A549 (cell line): ENCODE results near the gene C20orf96. TPM values are rescaled to one million over a fixed set of nuclear protein-coding genes. Genes with fewer than 3 reads are reported as not detected.

ENCODE experiments used
- ATAC-seq, 2 experiments: fragments of 200-7000 bp in 1 of 2; fragments of >200 bp in 1 of 2; cut with Nextera tagmentation in 1 of 2; cut with Tn5 transposase in 1 of 2; 3 replicates each; pipeline versions ENCODE4 v1.8.0 to v1.9.1; 2018 to 2020; ENCODE audit warnings: mild to moderate bottlenecking in 1 of 2, moderate library complexity in 1 of 2
- CTCF ChIA-PET: fragments of 300-600 bp; sonication (Branson Sonifier 250); formaldehyde crosslinking; extraction: SDS; loops from one replicate; lab custom pipeline; 2021; ENCODE audit warnings: antibody characterized with exemption, inconsistent platforms; lab: Yijun Ruan, JAX
- POLR2A ChIA-PET: fragments of 350-600 bp; formaldehyde crosslinking; extraction: SDS; loops from one replicate; lab custom pipeline; 2021; ENCODE audit warnings: antibody characterized with exemption, inconsistent platforms; lab: Yijun Ruan, JAX
- DNase-seq, 2 experiments: peaks; one replicate each; pipeline versions ENCODE4 v3.0.0 to v3.0.0-alpha.2; 2011 to 2016; ENCODE audit warnings: low read depth in 1 of 2, low spot score in 1 of 2
- FAIRE-seq: peaks from 2 replicates; lab custom pipeline; 2011; peaks lifted over from hg19 to GRCh38; lab: Jason Lieb, UNC
- H3K27ac ChIP-seq, 2 experiments: fragments of >200 bp; sonication (Bioruptor Twin); formaldehyde crosslinking; 3 replicates each; pipeline ENCODE4 v1.5.1; 2016 to 2017
- H3K4me1 ChIP-seq: fragments of >200 bp; sonication (Bioruptor Twin); formaldehyde crosslinking; 3 replicates; pipeline ENCODE4 v1.6.1; 2016
- H3K4me2 ChIP-seq: fragments of >200 bp; sonication (Bioruptor Twin); formaldehyde crosslinking; 3 replicates; pipeline ENCODE4 v1.6.1; 2016
- H3K4me3 ChIP-seq: fragments of >200 bp; sonication (Bioruptor Twin); formaldehyde crosslinking; 3 replicates; pipeline ENCODE4 v1.5.1; 2016
- H3K9me3 ChIP-seq: fragments of >200 bp; sonication (Bioruptor Twin); formaldehyde crosslinking; 3 replicates; pipeline ENCODE4 v1.6.1; 2016
- CEBPB ChIP-seq, 2 experiments: fragments of >200 bp in 1 of 2; sonication (Bioruptor Twin) in 1 of 2; formaldehyde crosslinking in 1 of 2; IDR thresholded peaks; 2 replicates each; pipeline ENCODE4 v1.6.1; 2012 to 2016
- EHMT2 ChIP-seq: fragments of 200-600 bp; sonication (generic); IDR thresholded peaks from 2 replicates; pipeline ENCODE4 v1.6.1; 2016; ENCODE audit warnings: antibody characterized with exemption, low read depth, mild to moderate bottlenecking, moderate library complexity
- ESRRA ChIP-seq: fragments of 150-350 bp; IDR thresholded peaks from 2 replicates; pipeline ENCODE4 v1.6.1; 2014; ENCODE audit warnings: mild to moderate bottlenecking, low read length, borderline replicate concordance
- GATA3 ChIP-seq: IDR thresholded peaks from 2 replicates; pipeline ENCODE4 v1.6.1; 2012; ENCODE audit warnings: borderline replicate concordance
- HOXA7 ChIP-seq: fragments of 250-450 bp; sonication (Bioruptor Pico); IDR thresholded peaks from 2 replicates; pipeline ENCODE4 v1.5.0; 2020; ENCODE audit warnings: mild to moderate bottlenecking, moderate library complexity
- HOXB13 ChIP-seq: fragments of 250-450 bp; sonication (Bioruptor Pico); IDR thresholded peaks from 2 replicates; pipeline ENCODE4 v1.5.0; 2020; ENCODE audit warnings: low read depth, mild to moderate bottlenecking, moderate library complexity
- KDM1A ChIP-seq: fragments of 200-600 bp; sonication (generic); IDR thresholded peaks from 2 replicates; pipeline ENCODE4 v1.6.1; 2016; ENCODE audit warnings: low read depth, mild to moderate bottlenecking
- KDM5A ChIP-seq: fragments of 200-600 bp; sonication (generic); IDR thresholded peaks from 2 replicates; pipeline ENCODE4 v1.6.1; 2016; ENCODE audit warnings: antibody characterized with exemption, mild to moderate bottlenecking
- MYC ChIP-seq: IDR thresholded peaks from 2 replicates; pipeline ENCODE4 v1.6.1; 2012; ENCODE audit warnings: mild to moderate bottlenecking, inconsistent platforms, low read length, improper control_type of control experiment, borderline replicate concordance
- NPAS2 ChIP-seq: fragments of 250-450 bp; sonication (Bioruptor Pico); IDR thresholded peaks from 2 replicates; pipeline ENCODE4 v1.8.0; 2022; ENCODE audit warnings: mild to moderate bottlenecking, moderate library complexity, borderline replicate concordance
- NR3C1 ChIP-seq: fragments of >200 bp; sonication (Bioruptor Twin); formaldehyde crosslinking; IDR thresholded peaks from 3 replicates; pipeline ENCODE4 v1.6.1; 2017
- PHF8 ChIP-seq: fragments of 200-600 bp; sonication (generic); IDR thresholded peaks from 2 replicates; pipeline ENCODE4 v1.6.1; 2016; ENCODE audit warnings: low read depth, mild to moderate bottlenecking, antibody characterized with exemption, moderate library complexity, borderline replicate concordance
- POLR2AphosphoS2 ChIP-seq: conservative IDR thresholded peaks from 2 replicates; pipeline ENCODE4 v1.6.1; 2012; ENCODE audit warnings: low read length, improper control_type of control experiment, inconsistent platforms
- SMC3 ChIP-seq: fragments of >200 bp; sonication (Bioruptor Twin); formaldehyde crosslinking; IDR thresholded peaks from 3 replicates; pipeline ENCODE4 v1.6.1; 2018; ENCODE audit warnings: inconsistent platforms
- SREBF2 ChIP-seq: fragments of 450-650 bp; IDR thresholded peaks from 2 replicates; pipeline ENCODE4 v1.6.1; 2014; ENCODE audit warnings: mild to moderate bottlenecking, moderate library complexity
- TFCP2L1 ChIP-seq: fragments of 250-450 bp; sonication (Bioruptor Pico); IDR thresholded peaks from 2 replicates; pipeline ENCODE4 v1.5.0; 2021; ENCODE audit warnings: mild to moderate bottlenecking
- WGBS: methylation state at CpG from one replicate; pipeline ENCODE4 v1.1.6; 2017; ENCODE audit errors: missing lambda C conversion rate; 5-methylcytosine and 5-hydroxymethylcytosine counted together
- polyA plus RNA-seq, 4 experiments: library from polyadenylated mRNA; depleted of rRNA in 3 of 4; stranded (reverse); fragments of >200 nt; fragmentation: RNase III in 1 of 4; extraction: RNeasy Plus Mini Kit Qiagen cat#74134 plus additional on column Dnase treatment in 1 of 4; gene quantifications; 2 replicates in 3 of 4; 3 replicates in 1 of 4; pipeline ENCODE4 v1.2.3, GENCODE V29; 2011 to 2017
- TF ChIP-seq, protein P1 (sequence below): fragments of >200 bp; sonication (Bioruptor Twin); formaldehyde crosslinking; IDR thresholded peaks from 3 replicates; pipeline ENCODE4 v1.6.1; 2016
- TF ChIP-seq, protein P2 (sequence below): IDR thresholded peaks from 2 replicates; pipeline ENCODE4 v1.6.1; 2012
- TF ChIP-seq, protein P3 (sequence below): fragments of >200 bp; sonication (Bioruptor Twin); formaldehyde crosslinking; IDR thresholded peaks from 2 replicates; pipeline ENCODE4 v1.6.1; 2016
- TF ChIP-seq, protein P4 (sequence below): fragments of 250-450 bp; sonication (Bioruptor Pico); IDR thresholded peaks from 2 replicates; pipeline ENCODE4 v1.5.0; 2021; ENCODE audit warnings: mild to moderate bottlenecking, moderate library complexity, borderline replicate concordance
- TF ChIP-seq, protein P5 (sequence below): fragments of >200 bp; sonication (Bioruptor Twin); formaldehyde crosslinking; IDR thresholded peaks from 3 replicates; pipeline ENCODE4 v1.5.1; 2016

C20orf96 gene
- polyA plus RNA-seq, 2 of the 4 experiments (the other 2 are of a cell fraction), result 20.9 to 23.9 TPM

DNA sequence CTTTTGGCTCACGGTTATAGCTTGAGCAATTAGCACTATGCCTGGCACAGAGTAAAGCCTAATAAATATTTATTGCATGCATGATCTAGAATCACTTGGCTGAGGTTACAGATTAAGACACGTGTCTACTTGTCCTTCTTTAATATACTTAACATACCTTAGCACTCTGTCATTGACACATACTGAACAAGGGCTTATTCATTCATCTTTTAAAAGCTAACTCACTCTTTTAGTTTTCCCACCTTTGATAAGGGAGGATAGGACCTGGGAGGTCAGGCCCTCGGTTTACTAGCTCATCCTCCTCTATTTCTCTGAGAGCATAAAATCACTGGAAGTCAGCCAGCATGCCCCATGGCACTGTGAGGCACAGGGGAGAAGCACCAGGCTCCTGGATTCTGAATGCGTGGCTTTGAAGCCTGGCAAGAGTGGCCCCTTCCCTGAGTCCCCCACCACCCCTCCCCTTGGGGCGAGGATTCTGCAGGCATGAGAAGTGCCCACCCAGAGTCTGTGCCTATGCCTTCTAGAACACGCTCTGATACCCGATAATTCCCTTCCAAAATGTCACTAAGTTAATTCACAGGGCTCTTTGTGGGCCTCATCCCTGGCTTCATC is 18.0 kb upstream of the C20orf96 start:
- Histone ChIP-seq H3K4me2 (no peak overlapping the region), H3K27ac (no peak overlapping the region), H3K4me3 (no peak overlapping the region), H3K9me3 (no peaks in the 10 kb centered on the region), H3K4me1 (no peaks in the 10 kb centered on the region)
- ChIA-PET POLR2A (no interaction called here), CTCF (interaction anchor here (1.0 to 2.5 kb wide), 7 partner anchors 8 to 46 kb away, joined by 3 to 9 read pairs (median 4); no protein-coding TSS in a partner anchor)
- ATAC-seq, result no peak; a peak in 1 of 6 replicates
- WGBS, result 65% methylated on average over 7 of the region's 7 CpGs
- no peak for DNase-seq
- no peak for FAIRE-seq
- TF ChIP-seq ESRRA (no peak), TFCP2L1 (no peak), SREBF2 (no peak), HOXA7 (CRISPR knock-in tag) (no peak), POLR2AphosphoS2 (no peak), GATA3 (no peak), MYC (no peak), NPAS2 (CRISPR knock-in tag) (no peak)
- TF ChIP-seq, protein P1, sequence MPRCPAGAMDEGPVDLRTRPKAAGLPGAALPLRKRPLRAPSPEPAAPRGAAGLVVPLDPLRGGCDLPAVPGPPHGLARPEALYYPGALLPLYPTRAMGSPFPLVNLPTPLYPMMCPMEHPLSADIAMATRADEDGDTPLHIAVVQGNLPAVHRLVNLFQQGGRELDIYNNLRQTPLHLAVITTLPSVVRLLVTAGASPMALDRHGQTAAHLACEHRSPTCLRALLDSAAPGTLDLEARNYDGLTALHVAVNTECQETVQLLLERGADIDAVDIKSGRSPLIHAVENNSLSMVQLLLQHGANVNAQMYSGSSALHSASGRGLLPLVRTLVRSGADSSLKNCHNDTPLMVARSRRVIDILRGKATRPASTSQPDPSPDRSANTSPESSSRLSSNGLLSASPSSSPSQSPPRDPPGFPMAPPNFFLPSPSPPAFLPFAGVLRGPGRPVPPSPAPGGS, result no peak
- TF ChIP-seq, protein P2, sequence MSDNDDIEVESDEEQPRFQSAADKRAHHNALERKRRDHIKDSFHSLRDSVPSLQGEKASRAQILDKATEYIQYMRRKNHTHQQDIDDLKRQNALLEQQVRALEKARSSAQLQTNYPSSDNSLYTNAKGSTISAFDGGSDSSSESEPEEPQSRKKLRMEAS, result no peak
- TF ChIP-seq, protein P3, sequence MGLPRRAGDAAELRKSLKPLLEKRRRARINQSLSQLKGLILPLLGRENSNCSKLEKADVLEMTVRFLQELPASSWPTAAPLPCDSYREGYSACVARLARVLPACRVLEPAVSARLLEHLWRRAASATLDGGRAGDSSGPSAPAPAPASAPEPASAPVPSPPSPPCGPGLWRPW, result no peak
- TF ChIP-seq, protein P4, sequence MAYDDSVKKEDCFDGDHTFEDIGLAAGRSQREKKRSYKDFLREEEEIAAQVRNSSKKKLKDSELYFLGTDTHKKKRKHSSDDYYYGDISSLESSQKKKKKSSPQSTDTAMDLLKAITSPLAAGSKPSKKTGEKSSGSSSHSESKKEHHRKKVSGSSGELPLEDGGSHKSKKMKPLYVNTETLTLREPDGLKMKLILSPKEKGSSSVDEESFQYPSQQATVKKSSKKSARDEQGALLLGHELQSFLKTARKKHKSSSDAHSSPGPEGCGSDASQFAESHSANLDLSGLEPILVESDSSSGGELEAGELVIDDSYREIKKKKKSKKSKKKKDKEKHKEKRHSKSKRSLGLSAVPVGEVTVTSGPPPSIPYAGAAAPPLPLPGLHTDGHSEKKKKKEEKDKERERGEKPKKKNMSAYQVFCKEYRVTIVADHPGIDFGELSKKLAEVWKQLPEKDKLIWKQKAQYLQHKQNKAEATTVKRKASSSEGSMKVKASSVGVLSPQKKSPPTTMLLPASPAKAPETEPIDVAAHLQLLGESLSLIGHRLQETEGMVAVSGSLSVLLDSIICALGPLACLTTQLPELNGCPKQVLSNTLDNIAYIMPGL (CRISPR knock-in tag), result no peak

DNA sequence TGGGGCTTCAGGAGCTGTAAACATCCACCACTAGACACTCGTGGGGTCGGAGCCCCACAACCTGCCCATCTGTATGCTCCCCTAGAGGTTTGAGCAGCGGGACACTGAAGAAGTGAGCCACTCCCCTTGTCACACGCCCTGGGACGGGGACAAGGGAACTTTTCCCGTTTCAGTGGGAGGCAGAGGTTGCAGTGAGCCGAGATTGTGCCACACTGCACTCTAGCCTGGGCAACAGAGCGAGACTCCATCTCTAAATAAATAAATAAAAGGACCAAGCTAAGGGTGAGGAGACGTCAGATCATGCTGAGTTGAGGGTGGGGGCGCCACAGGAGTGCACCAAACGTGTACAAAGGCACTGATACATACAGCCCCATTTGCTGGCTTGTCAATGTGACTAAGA is 15.2 kb upstream of the C20orf96 start:
- TF ChIP-seq SMC3 (no peak), EHMT2 (no peak), NPAS2 (CRISPR knock-in tag) (no peak), HOXB13 (CRISPR knock-in tag) (no peak)

DNA sequence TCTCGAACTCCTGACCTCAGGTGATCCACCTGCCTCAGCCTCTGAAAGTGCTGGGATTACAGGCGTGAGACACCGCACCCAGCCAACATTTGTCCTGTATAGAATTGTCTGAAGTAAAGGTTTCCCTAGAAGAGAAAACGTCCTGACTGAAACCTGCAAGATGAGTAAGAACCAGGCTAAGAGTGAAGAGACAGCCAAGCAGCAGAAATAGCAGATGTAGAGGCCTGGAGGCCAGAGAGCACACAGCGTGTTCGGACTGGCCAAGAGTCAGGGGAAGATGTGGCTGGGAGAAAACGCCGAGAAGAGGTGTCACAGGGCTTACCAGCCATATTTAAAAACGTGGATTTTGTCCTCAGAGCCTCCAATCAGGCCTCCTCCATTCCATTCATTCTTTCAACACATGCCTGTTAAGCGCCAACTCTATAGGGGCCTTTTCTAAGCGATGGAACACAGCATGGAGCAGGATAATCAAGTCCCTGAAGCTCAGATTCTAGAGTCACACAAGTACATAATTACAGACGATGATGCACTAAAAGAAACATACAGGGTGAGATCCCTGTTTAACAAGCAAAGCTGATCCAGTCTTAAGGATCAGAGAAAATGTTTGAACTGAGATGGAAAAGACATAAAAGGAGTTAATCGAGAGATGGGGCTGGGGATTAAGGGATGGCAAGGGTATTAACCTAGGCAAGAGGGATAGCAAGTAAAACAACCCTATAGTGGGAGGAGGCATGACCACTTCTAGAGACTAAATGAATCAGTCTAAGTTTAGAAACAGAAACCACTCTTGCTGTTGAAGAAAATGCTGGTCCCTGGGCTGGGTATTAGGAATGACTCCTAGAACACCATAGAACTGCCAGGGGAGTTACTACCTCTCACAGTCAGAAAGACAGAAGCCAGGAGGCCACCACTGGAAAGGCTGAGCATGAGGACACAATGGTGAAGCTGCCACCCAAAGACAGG is 11.6 kb upstream of the C20orf96 start:
- CTCF ChIA-PET, result interaction anchor here (1.5 to 11.0 kb wide), 2 partner anchors 29 to 129 kb away, joined by 5 to 111 read pairs; no protein-coding TSS in a partner anchor
- FAIRE-seq (no peak), ATAC-seq (no peak), DNase-seq (no peak)
- Histone ChIP-seq H3K4me1 (peaks cover 28% of the 10 kb centered on the region), H3K9me3 (no peaks in the 10 kb centered on the region), H3K27ac (no peak overlapping the region), H3K4me3 (no peak overlapping the region), H3K4me2 (no peak overlapping the region)
- POLR2A ChIA-PET, result interaction anchor here (1.2 kb wide), 1 partner anchor 23 kb away, joined by 3 read pairs; the partner anchor contains the start of gene SOX12
- WGBS, result 90% methylated on average over 13 of the region's 13 CpGs
- TF ChIP-seq MYC, result no peak
- no peak for TF ChIP-seq KDM1A
- TF ChIP-seq, protein P4 (CRISPR knock-in tag), result no peak
- TF ChIP-seq CEBPB (IDR thresholded peaks at IDR 0.05), result no peak
- no peak for TF ChIP-seq KDM5A
- TF ChIP-seq, protein P5, sequence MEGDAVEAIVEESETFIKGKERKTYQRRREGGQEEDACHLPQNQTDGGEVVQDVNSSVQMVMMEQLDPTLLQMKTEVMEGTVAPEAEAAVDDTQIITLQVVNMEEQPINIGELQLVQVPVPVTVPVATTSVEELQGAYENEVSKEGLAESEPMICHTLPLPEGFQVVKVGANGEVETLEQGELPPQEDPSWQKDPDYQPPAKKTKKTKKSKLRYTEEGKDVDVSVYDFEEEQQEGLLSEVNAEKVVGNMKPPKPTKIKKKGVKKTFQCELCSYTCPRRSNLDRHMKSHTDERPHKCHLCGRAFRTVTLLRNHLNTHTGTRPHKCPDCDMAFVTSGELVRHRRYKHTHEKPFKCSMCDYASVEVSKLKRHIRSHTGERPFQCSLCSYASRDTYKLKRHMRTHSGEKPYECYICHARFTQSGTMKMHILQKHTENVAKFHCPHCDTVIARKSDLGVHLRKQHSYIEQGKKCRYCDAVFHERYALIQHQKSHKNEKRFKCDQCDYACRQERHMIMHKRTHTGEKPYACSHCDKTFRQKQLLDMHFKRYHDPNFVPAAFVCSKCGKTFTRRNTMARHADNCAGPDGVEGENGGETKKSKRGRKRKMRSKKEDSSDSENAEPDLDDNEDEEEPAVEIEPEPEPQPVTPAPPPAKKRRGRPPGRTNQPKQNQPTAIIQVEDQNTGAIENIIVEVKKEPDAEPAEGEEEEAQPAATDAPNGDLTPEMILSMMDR, result no peak
- TF ChIP-seq PHF8, result no peak
- TF ChIP-seq NR3C1, result no peak
- TF ChIP-seq ESRRA, result no peak

More for the DNA sequence above, 15.2 kb upstream of the C20orf96 start:
- H3K4me3 ChIP-seq, result no peak overlapping the region
- ChIA-PET CTCF (interaction anchor here (0.7 to 11.0 kb wide), 3 partner anchors 16 to 25 kb away, joined by 3 to 111 read pairs (median 3); no protein-coding TSS in a partner anchor), POLR2A (interaction anchor here (0.7 to 0.9 kb wide), 3 partner anchors 9 to 18 kb away, joined by 3 to 6 read pairs (median 3); no protein-coding TSS in a partner anchor)
- no peaks in the 10 kb centered on the region for H3K9me3 ChIP-seq
- no peak overlapping the region for H3K4me2 ChIP-seq
- no peak overlapping the region for H3K27ac ChIP-seq
- H3K4me1 ChIP-seq, result peaks cover 7% of the 10 kb centered on the region
- DNase-seq (no peak), ATAC-seq (no peak), FAIRE-seq (no peak)
- 64% methylated on average over 11 of the region's 11 CpGs for WGBS
